ENCODE data around the gene R3HDM2.
A peak's percentile ranks its signal among the peaks of the same experiment; 100 is the strongest.

Gene R3HDM2

GRCh38 chr12:57233357-57234232 lies 197.2 kb downstream of the R3HDM2 start:
- no CpG with 5 or more reads among the region's 15 CpGs for WGBS (ENCODE audit: extremely low coverage, insufficient coverage, insufficient read length)

DNA sequence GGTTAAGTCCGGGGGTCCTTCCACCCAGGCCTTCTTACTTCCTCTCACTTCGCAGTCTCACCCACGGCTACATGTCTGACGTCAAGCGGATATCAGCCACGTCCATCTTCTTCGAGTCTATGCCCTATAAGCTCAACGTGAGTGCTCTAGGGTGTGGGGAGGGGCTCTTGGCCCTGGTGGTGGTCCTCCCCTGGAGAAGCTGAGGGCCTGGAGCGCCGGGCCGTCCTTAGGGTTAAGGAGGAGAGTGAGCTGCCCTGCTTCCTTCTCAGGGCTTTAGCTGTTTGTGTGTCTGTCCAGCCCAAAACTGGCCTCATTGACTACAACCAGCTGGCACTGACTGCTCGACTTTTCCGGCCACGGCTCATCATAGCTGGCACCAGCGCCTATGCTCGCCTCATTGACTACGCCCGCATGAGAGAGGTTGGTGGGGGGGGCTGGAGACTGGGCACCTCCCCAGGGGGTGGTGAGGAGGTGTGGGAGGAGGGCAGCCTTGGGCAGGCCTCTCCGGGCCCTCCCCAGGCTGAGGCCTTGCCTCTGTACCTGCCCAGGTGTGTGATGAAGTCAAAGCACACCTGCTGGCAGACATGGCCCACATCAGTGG lies 198.6 kb downstream of the R3HDM2 start:
- no peak overlapping the region for H3K18ac ChIP-seq (ENCODE audit: low read length)
- DNase-seq, result no peak
- H3K23ac ChIP-seq (ENCODE audit: low read length), result no peak overlapping the region
- H3K14ac ChIP-seq (ENCODE audit: low read length), result no peak overlapping the region
- H2BK12ac ChIP-seq (ENCODE audit: low read length), result no peak overlapping the region
- H2BK120ac ChIP-seq (ENCODE audit: insufficient read depth, low read length, poor library complexity), result no peak overlapping the region
- no peak overlapping the region for H2AFZ ChIP-seq (ENCODE audit: insufficient read depth, low read length, poor library complexity)
- H4K91ac ChIP-seq (ENCODE audit: low read depth, low read length), result no peak overlapping the region
- no peak overlapping the region for H3K27ac ChIP-seq (ENCODE audit: low read depth, low read length)
- no peak overlapping the region for H3K9ac ChIP-seq (ENCODE audit: low read length)
- H4K12ac ChIP-seq (ENCODE audit: low read depth, low read length), result no peak overlapping the region
- peaks cover 11% of the 10 kb centered on the region for H3K79me1 ChIP-seq (ENCODE audit: low read length)
- peaks cover 12% of the 10 kb centered on the region for H3K79me2 ChIP-seq (ENCODE audit: control insufficient read depth, insufficient read depth, low read length, poor library complexity)
- no peak overlapping the region for H3K4me2 ChIP-seq (ENCODE audit: low read length)
- H2BK5ac ChIP-seq (ENCODE audit: low read depth, low read length, poor library complexity), result no peak overlapping the region
- no CpG with 5 or more reads among the region's 19 CpGs for WGBS (ENCODE audit: extremely low coverage, insufficient coverage, insufficient read length)
- H3K27me3 ChIP-seq (ENCODE audit: insufficient read depth, low read length), result peaks cover 20% of the 10 kb centered on the region
- no peak overlapping the region for H3K4me3 ChIP-seq (ENCODE audit: low read depth, low read length)
- H3K36me3 ChIP-seq (ENCODE audit: control insufficient read depth in 1 of 2, insufficient read depth in 2 of 2, low read length in 2 of 2), result peaks cover 36 to 38% of the 10 kb centered on the region in 2 experiments
- no peak overlapping the region for H4K8ac ChIP-seq (ENCODE audit: low read depth, low read length)
- H3K4ac ChIP-seq (ENCODE audit: low read depth, low read length), result no peak overlapping the region
- peaks cover 10% of the 10 kb centered on the region for H3K9me3 ChIP-seq (ENCODE audit: insufficient read depth, low read depth, low read length)
- H3K4me1 ChIP-seq (ENCODE audit: control insufficient read depth in 1 of 2, insufficient read depth in 2 of 2, low read length in 2 of 2), result peaks cover 9% of the 10 kb centered on the region in 2 experiments
- no peak overlapping the region for H2AK5ac ChIP-seq (ENCODE audit: low read length)

More at GRCh38 chr12:57233357-57234232, 197.2 kb downstream of the R3HDM2 start:
- Histone ChIP-seq H4K12ac (ENCODE audit: low read depth, low read length) (no peak overlapping the region), H3K4me3 (ENCODE audit: low read depth, low read length) (no peak overlapping the region), H4K91ac (ENCODE audit: low read depth, low read length) (no peak overlapping the region), H2AFZ (ENCODE audit: insufficient read depth, low read length, poor library complexity) (no peak overlapping the region), H3K23ac (ENCODE audit: low read length) (no peak overlapping the region), H3K18ac (ENCODE audit: low read length) (no peak overlapping the region), H3K27ac (ENCODE audit: low read depth, low read length) (no peak overlapping the region), H3K9ac (ENCODE audit: low read length) (no peak overlapping the region), H2BK12ac (ENCODE audit: low read length) (no peak overlapping the region), H3K79me2 (ENCODE audit: control insufficient read depth, insufficient read depth, low read length, poor library complexity) (peaks cover 13% of the 10 kb centered on the region), H3K79me1 (ENCODE audit: low read length) (peaks cover 11% of the 10 kb centered on the region), H3K14ac (ENCODE audit: low read length) (no peak overlapping the region), H2BK5ac (ENCODE audit: low read depth, low read length, poor library complexity) (no peak overlapping the region), H3K4me1 (ENCODE audit: control insufficient read depth in 1 of 2, insufficient read depth in 2 of 2, low read length in 2 of 2) (peaks cover 9 to 17% of the 10 kb centered on the region in 2 experiments), H3K9me3 (ENCODE audit: insufficient read depth, low read depth, low read length) (peaks cover 12% of the 10 kb centered on the region), H3K4ac (ENCODE audit: low read depth, low read length) (no peak overlapping the region), H4K8ac (ENCODE audit: low read depth, low read length) (no peak overlapping the region), H2BK120ac (ENCODE audit: insufficient read depth, low read length, poor library complexity) (no peak overlapping the region), H3K4me2 (ENCODE audit: low read length) (no peak overlapping the region), H3K36me3 (ENCODE audit: control insufficient read depth in 1 of 2, insufficient read depth in 2 of 2, low read length in 2 of 2) (peaks cover 36 to 38% of the 10 kb centered on the region in 2 experiments), H3K27me3 (ENCODE audit: insufficient read depth, low read length) (peaks cover 32% of the 10 kb centered on the region), H2AK5ac (ENCODE audit: low read length) (no peak overlapping the region)
- DNase-seq, result no peak

GRCh38 chr12:57231276-57232021 lies 199.4 kb downstream of the R3HDM2 start:
- Histone ChIP-seq H3K4ac (ENCODE audit: low read depth, low read length) (no peak overlapping the region), H4K8ac (ENCODE audit: low read depth, low read length) (no peak overlapping the region), H2BK120ac (ENCODE audit: insufficient read depth, low read length, poor library complexity) (no peak overlapping the region), H3K4me2 (ENCODE audit: low read length) (no peak overlapping the region), H3K27ac (ENCODE audit: low read depth, low read length) (no peak overlapping the region), H4K12ac (ENCODE audit: low read depth, low read length) (no peak overlapping the region), H3K9me3 (ENCODE audit: insufficient read depth, low read depth, low read length) (peaks cover 9% of the 10 kb centered on the region), H2BK5ac (ENCODE audit: low read depth, low read length, poor library complexity) (no peak overlapping the region), H3K27me3 (ENCODE audit: insufficient read depth, low read length) (peaks cover 19% of the 10 kb centered on the region), H3K23ac (ENCODE audit: low read length) (no peak overlapping the region), H2BK12ac (ENCODE audit: low read length) (no peak overlapping the region), H4K91ac (ENCODE audit: low read depth, low read length) (no peak overlapping the region), H3K14ac (ENCODE audit: low read length) (no peak overlapping the region), H3K79me1 (ENCODE audit: low read length) (peaks cover 11% of the 10 kb centered on the region), H3K4me3 (ENCODE audit: low read depth, low read length) (no peak overlapping the region), H3K9ac (ENCODE audit: low read length) (no peak overlapping the region), H3K36me3 (ENCODE audit: control insufficient read depth in 1 of 2, insufficient read depth in 2 of 2, low read length in 2 of 2) (peaks cover 36 to 38% of the 10 kb centered on the region in 2 experiments), H2AK5ac (ENCODE audit: low read length) (no peak overlapping the region), H3K4me1 (ENCODE audit: control insufficient read depth in 1 of 2, insufficient read depth in 2 of 2, low read length in 2 of 2) (peaks cover 11 to 12% of the 10 kb centered on the region in 2 experiments), H2AFZ (ENCODE audit: insufficient read depth, low read length, poor library complexity) (no peak overlapping the region), H3K18ac (ENCODE audit: low read length) (no peak overlapping the region), H3K79me2 (ENCODE audit: control insufficient read depth, insufficient read depth, low read length, poor library complexity) (peaks cover 12% of the 10 kb centered on the region)
- WGBS (ENCODE audit: extremely low coverage, insufficient coverage, insufficient read length), result no CpG with 5 or more reads among the region's 13 CpGs
- DNase-seq, result no peak

GRCh38 chr12:57230381-57231155 lies 200.3 kb downstream of the R3HDM2 start:
- peak overlapping the region; percentile 67 for H4K91ac ChIP-seq (ENCODE audit: low read depth, low read length)
- H3K27ac ChIP-seq (ENCODE audit: low read depth, low read length), result no peak overlapping the region
- peak overlapping the region; percentile 91 for H4K8ac ChIP-seq (ENCODE audit: low read depth, low read length)
- H2AFZ ChIP-seq (ENCODE audit: insufficient read depth, low read length, poor library complexity), result no peak overlapping the region
- H3K79me1 ChIP-seq (ENCODE audit: low read length), result peaks cover 11% of the 10 kb centered on the region
- H3K9ac ChIP-seq (ENCODE audit: low read length), result peak overlapping the region; percentile 85
- DNase-seq, result no peak
- H2BK5ac ChIP-seq (ENCODE audit: low read depth, low read length, poor library complexity), result peak overlapping the region; percentile 4
- H2BK12ac ChIP-seq (ENCODE audit: low read length), result no peak overlapping the region
- H2BK120ac ChIP-seq (ENCODE audit: insufficient read depth, low read length, poor library complexity), result peak overlapping the region; percentile 34
- peak overlapping the region; percentile 87 for H3K4me2 ChIP-seq (ENCODE audit: low read length)
- H3K27me3 ChIP-seq (ENCODE audit: insufficient read depth, low read length), result peaks cover 19% of the 10 kb centered on the region
- H3K79me2 ChIP-seq (ENCODE audit: control insufficient read depth, insufficient read depth, low read length, poor library complexity), result peaks cover 12% of the 10 kb centered on the region
- peak overlapping the region; percentile 49 for H2AK5ac ChIP-seq (ENCODE audit: low read length)
- H3K4me1 ChIP-seq (ENCODE audit: control insufficient read depth in 1 of 2, insufficient read depth in 2 of 2, low read length in 2 of 2), result peaks cover 11 to 12% of the 10 kb centered on the region in 2 experiments
- H3K14ac ChIP-seq (ENCODE audit: low read length), result peak overlapping the region; percentile 84
- peak overlapping the region; percentile 57 for H3K4ac ChIP-seq (ENCODE audit: low read depth, low read length)
- H3K18ac ChIP-seq (ENCODE audit: low read length), result peak overlapping the region; percentile 78
- H4K12ac ChIP-seq (ENCODE audit: low read depth, low read length), result peak overlapping the region; percentile 75
- H3K4me3 ChIP-seq (ENCODE audit: low read depth, low read length), result peak overlapping the region; percentile 78
- H3K36me3 ChIP-seq (ENCODE audit: control insufficient read depth in 1 of 2, insufficient read depth in 2 of 2, low read length in 2 of 2), result peaks cover 36 to 38% of the 10 kb centered on the region in 2 experiments
- WGBS (ENCODE audit: extremely low coverage, insufficient coverage, insufficient read length), result no CpG with 5 or more reads among the region's 10 CpGs
- H3K23ac ChIP-seq (ENCODE audit: low read length), result no peak overlapping the region
- H3K9me3 ChIP-seq (ENCODE audit: insufficient read depth, low read depth, low read length), result peaks cover 9% of the 10 kb centered on the region

All from trophoblast cell (in vitro differentiated cells and primary cell).